Peyer's patch (tissue), 4 donors: ENCODE measurements around the gene IRF9.

ENCODE experiments used
- CTCF ChIP-seq, 6 experiments: fragments of 450-650 bp in 4 of 6; fragments of 200-600 bp in 2 of 6; sonication (generic) in 1 of 6; IDR thresholded peaks; one replicate each; pipeline ENCODE4 v1.5.1; 2017 to 2019; ENCODE audit warnings: antibody characterized with exemption in 6 of 6, mild to moderate bottlenecking in 3 of 6, moderate library complexity in 1 of 6
- POLR2A ChIP-seq, 2 donors: fragments of 450-650 bp; IDR thresholded peaks; one replicate each; pipeline ENCODE4 v1.5.1; 2017; ENCODE audit warnings: antibody characterized with exemption in 2 of 2, mild to moderate bottlenecking in 2 of 2, moderate library complexity in 2 of 2

- no peak for TF ChIP-seq CTCF (IDR thresholded peaks at IDR 0.05)
- TF ChIP-seq POLR2A (IDR thresholded peaks at IDR 0.05): no peak
These were observed 19.1 kb downstream of the IRF9 start for GRCh38 chr14:24179961-24180796.
